GM19351 (cell line): ENCODE results near the gene ADGRG3.

Experiments
- ATAC-seq: cut with Tn5 transposase; IDR thresholded peaks from one replicate; pipeline ENCODE4 v1.9.1; 2021; ENCODE audit warnings: mild to moderate bottlenecking, moderate library complexity; ENCODE audit not compliant: unreplicated experiment

The ADGRG3 gene

GRCh38 chr16:57645691-57646387 is 22.3 kb upstream of the ADGRG3 start:
- no peak for ATAC-seq

GRCh38 chr16:57646388-57647039 is 21.6 kb upstream of the ADGRG3 start:
- no peak for ATAC-seq

GRCh38 chr16:57647136-57647875 is 20.8 kb upstream of the ADGRG3 start:
- ATAC-seq = no peak

- no peak for ATAC-seq
Measured at GRCh38 chr16:57648125-57648524, 20.0 kb upstream of the ADGRG3 start.

GRCh38 chr16:57648581-57649442 is 19.3 kb upstream of the ADGRG3 start:
- peak; percentile 67 for ATAC-seq

GRCh38 chr16:57649443-57649751 is 18.7 kb upstream of the ADGRG3 start:
- no peak for ATAC-seq

GRCh38 chr16:57649846-57650245 is 18.3 kb upstream of the ADGRG3 start:
- ATAC-seq = no peak

GRCh38 chr16:57651344-57652333 is 16.5 kb upstream of the ADGRG3 start:
- ATAC-seq = no peak

- no peak for ATAC-seq
Measured at GRCh38 chr16:57652695-57653471, 15.2 kb upstream of the ADGRG3 start.

- no peak for ATAC-seq
Measured at GRCh38 chr16:57653936-57654335, 14.2 kb upstream of the ADGRG3 start.

GRCh38 chr16:57656342-57656955 is 11.7 kb upstream of the ADGRG3 start:
- no peak for ATAC-seq

GRCh38 chr16:57657228-57657627 is 10.9 kb upstream of the ADGRG3 start:
- no peak for ATAC-seq

- no peak for ATAC-seq
Measured at GRCh38 chr16:57658130-57658877, 9.8 kb upstream of the ADGRG3 start.

- no peak for ATAC-seq
Measured at GRCh38 chr16:57658878-57659674, 9.0 kb upstream of the ADGRG3 start.

GRCh38 chr16:57660715-57661463 is 7.2 kb upstream of the ADGRG3 start:
- ATAC-seq = no peak

GRCh38 chr16:57661510-57661909 is 6.6 kb upstream of the ADGRG3 start:
- ATAC-seq = no peak
